ENCODE measurements around the gene DDHD1.

DNA sequence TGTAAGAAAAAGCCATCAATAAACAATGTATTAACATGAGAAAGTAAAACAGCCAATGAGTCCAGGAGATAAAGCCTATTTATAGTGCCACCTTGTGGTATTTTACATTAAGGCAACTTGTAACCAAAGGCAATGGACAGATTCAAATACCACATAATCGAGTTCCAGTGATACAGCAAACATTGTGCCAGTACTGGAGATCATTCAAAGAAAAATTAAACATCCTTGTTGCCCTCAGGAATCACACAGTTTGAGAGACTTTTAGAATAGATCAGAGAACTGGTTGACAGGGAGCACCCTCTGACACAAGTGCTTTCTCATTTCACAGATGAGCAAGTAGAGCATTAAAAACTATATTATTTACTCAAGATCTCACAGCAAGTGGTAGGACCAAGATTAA is 98.1 kb downstream of the DDHD1 start:
- TF ChIP-seq, protein P1, sequence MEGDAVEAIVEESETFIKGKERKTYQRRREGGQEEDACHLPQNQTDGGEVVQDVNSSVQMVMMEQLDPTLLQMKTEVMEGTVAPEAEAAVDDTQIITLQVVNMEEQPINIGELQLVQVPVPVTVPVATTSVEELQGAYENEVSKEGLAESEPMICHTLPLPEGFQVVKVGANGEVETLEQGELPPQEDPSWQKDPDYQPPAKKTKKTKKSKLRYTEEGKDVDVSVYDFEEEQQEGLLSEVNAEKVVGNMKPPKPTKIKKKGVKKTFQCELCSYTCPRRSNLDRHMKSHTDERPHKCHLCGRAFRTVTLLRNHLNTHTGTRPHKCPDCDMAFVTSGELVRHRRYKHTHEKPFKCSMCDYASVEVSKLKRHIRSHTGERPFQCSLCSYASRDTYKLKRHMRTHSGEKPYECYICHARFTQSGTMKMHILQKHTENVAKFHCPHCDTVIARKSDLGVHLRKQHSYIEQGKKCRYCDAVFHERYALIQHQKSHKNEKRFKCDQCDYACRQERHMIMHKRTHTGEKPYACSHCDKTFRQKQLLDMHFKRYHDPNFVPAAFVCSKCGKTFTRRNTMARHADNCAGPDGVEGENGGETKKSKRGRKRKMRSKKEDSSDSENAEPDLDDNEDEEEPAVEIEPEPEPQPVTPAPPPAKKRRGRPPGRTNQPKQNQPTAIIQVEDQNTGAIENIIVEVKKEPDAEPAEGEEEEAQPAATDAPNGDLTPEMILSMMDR (IDR thresholded peaks at IDR 0.05; ENCODE audit: low read depth, low read length), result peak; percentile 75
- TF ChIP-seq EZH2phosphoT487 (IDR thresholded peaks at IDR 0.05; ENCODE audit: low read depth), result no peak

Data from OCI-LY3 (cell line).